Measurements from ENCODE around the gene RGL1.

RGL1 gene

GRCh38 chr1:183776731-183777130 lies 28.2 kb upstream of the RGL1 start:
- no peak for TF ChIP-seq CTCF (IDR thresholded peaks at IDR 0.05; ENCODE audit: unreplicated experiment in 3 of 3)
- H3K27me3 Mint-ChIP-seq (ENCODE audit: low read depth) = no peaks in the 10 kb centered on the region
- H3K4me3 Mint-ChIP-seq = no peak overlapping the region
- H3K36me3 Mint-ChIP-seq (ENCODE audit: low read depth) = peaks cover 10% of the 10 kb centered on the region
- peaks cover 45% of the 10 kb centered on the region for H3K4me1 Mint-ChIP-seq
- peaks cover 21% of the 10 kb centered on the region for H3K9me3 Mint-ChIP-seq
- H3K27ac Mint-ChIP-seq = peak overlapping the region; percentile 70 to 87 (median 84)

- no peak for TF ChIP-seq CTCF (IDR thresholded peaks at IDR 0.05; ENCODE audit: unreplicated experiment in 3 of 3)
- peaks cover 18% of the 10 kb centered on the region for H3K9me3 Mint-ChIP-seq
- H3K36me3 Mint-ChIP-seq (ENCODE audit: low read depth) = peaks cover 10% of the 10 kb centered on the region
- H3K4me3 Mint-ChIP-seq = no peak overlapping the region
- H3K27ac Mint-ChIP-seq = peak overlapping the region; percentile 70 to 87 (median 84)
- H3K4me1 Mint-ChIP-seq = peaks cover 49% of the 10 kb centered on the region
- H3K27me3 Mint-ChIP-seq (ENCODE audit: low read depth) = no peaks in the 10 kb centered on the region
Measured at GRCh38 chr1:183777328-183777727, 27.6 kb upstream of the RGL1 start.

- H3K9me3 Mint-ChIP-seq = peaks cover 15% of the 10 kb centered on the region
- peak overlapping the region in 1 of 3 experiments; percentile 1 for H3K4me3 Mint-ChIP-seq
- peak overlapping the region; percentile 70 to 87 (median 84) for H3K27ac Mint-ChIP-seq
- TF ChIP-seq CTCF (IDR thresholded peaks at IDR 0.05; ENCODE audit: unreplicated experiment in 3 of 3) = no peak
- peaks cover 10% of the 10 kb centered on the region for H3K36me3 Mint-ChIP-seq (ENCODE audit: low read depth)
- H3K4me1 Mint-ChIP-seq = peaks cover 57% of the 10 kb centered on the region
- H3K27me3 Mint-ChIP-seq (ENCODE audit: low read depth) = no peaks in the 10 kb centered on the region
Measured at GRCh38 chr1:183778045-183778444, 26.9 kb upstream of the RGL1 start.

GRCh38 chr1:183778568-183779433 lies 26.1 kb upstream of the RGL1 start:
- Mint-ChIP-seq H3K27ac (peak overlapping the region; percentile 70 to 87 (median 84)), H3K36me3 (ENCODE audit: low read depth) (peaks cover 10% of the 10 kb centered on the region)

GRCh38 chr1:183780159-183780558 lies 24.8 kb upstream of the RGL1 start:
- H3K4me1 Mint-ChIP-seq = peaks cover 76% of the 10 kb centered on the region
- no peak overlapping the region for H3K27ac Mint-ChIP-seq
- H3K36me3 Mint-ChIP-seq (ENCODE audit: low read depth) = peaks cover 4% of the 10 kb centered on the region
- no peaks in the 10 kb centered on the region for H3K27me3 Mint-ChIP-seq (ENCODE audit: low read depth)
- no peak for TF ChIP-seq CTCF (IDR thresholded peaks at IDR 0.05; ENCODE audit: unreplicated experiment in 3 of 3)
- H3K9me3 Mint-ChIP-seq = peaks cover 2% of the 10 kb centered on the region
- H3K4me3 Mint-ChIP-seq = no peak overlapping the region

More at GRCh38 chr1:183778568-183779433, 26.1 kb upstream of the RGL1 start:
- TF ChIP-seq CTCF (IDR thresholded peaks at IDR 0.05; ENCODE audit: unreplicated experiment in 3 of 3) = no peak
- Mint-ChIP-seq H3K27me3 (ENCODE audit: low read depth) (no peaks in the 10 kb centered on the region), H3K4me1 (peaks cover 64% of the 10 kb centered on the region), H3K9me3 (peaks cover 10% of the 10 kb centered on the region), H3K4me3 (no peak overlapping the region)

- Mint-ChIP-seq H3K4me3 (no peak overlapping the region), H3K27me3 (ENCODE audit: low read depth) (no peaks in the 10 kb centered on the region), H3K4me1 (peaks cover 79% of the 10 kb centered on the region), H3K9me3 (no peaks in the 10 kb centered on the region), H3K36me3 (ENCODE audit: low read depth) (peaks cover 3% of the 10 kb centered on the region), H3K27ac (peak overlapping the region in 1 of 3 experiments; percentile 61)
- TF ChIP-seq CTCF (IDR thresholded peaks at IDR 0.05; ENCODE audit: unreplicated experiment in 3 of 3) = no peak
Measured at GRCh38 chr1:183780757-183781156, 24.2 kb upstream of the RGL1 start.
